ENCODE results near the gene KIAA1958. TPM values are rescaled to one million over a fixed set of nuclear protein-coding genes. Genes with fewer than 3 reads are reported as not detected.
"Not testable (repeated sequence)": the region's sequence is repeated elsewhere in the genome, so short reads cannot be mapped to it uniquely, and the experiment has no call there.

Gene KIAA1958
- total RNA-seq, 1 experiment from 2014 or later, result 18.5 TPM

GRCh38 chr9:112670991-112671625 lies 184.5 kb downstream of the KIAA1958 start:
- H3K4me3 ChIP-seq (replicated peaks in 1 of 2; ENCODE audit: low read depth in 1 of 2, low read length in 2 of 2), result no peak overlapping the region
- no peaks in the 10 kb centered on the region for H4K20me1 ChIP-seq (ENCODE audit: insufficient read depth)
- ChIA-PET RAD21 (ENCODE audit: low non-redundant PET in 1 of 2, low total read pairs in 2 of 2, uncharacterized antibody in 2 of 2, unreplicated experiment in 2 of 2) (no interaction called here), POLR2A (no interaction called here), CTCF (no interaction called here)
- H3K4me1 ChIP-seq (ENCODE audit: control insufficient read depth in 1 of 2, insufficient read depth in 2 of 2, low read length in 2 of 2), result no peaks in the 10 kb centered on the region
- intact Hi-C loops (cut with micrococcal nuclease), result no loop called here
- H3K79me2 ChIP-seq (ENCODE audit: insufficient read depth, low read length), result no peaks in the 10 kb centered on the region
- DNase-seq (ENCODE audit: low read depth, low spot score), result no peak
- H3K36me3 ChIP-seq (ENCODE audit: control insufficient read depth in 1 of 2, insufficient read depth in 2 of 2, low read length in 2 of 2), result no peaks in the 10 kb centered on the region
- no peaks in the 10 kb centered on the region for H3K27me3 ChIP-seq (ENCODE audit: insufficient read depth, low read length)
- ATAC-seq, result no peak
- H3K9me2 ChIP-seq (ENCODE audit: insufficient read depth), result no peaks in the 10 kb centered on the region
- no peak for TF ChIP-seq CEBPB (IDR thresholded peaks at IDR 0.05; ENCODE audit: low read depth)
- TF ChIP-seq, protein P1, sequence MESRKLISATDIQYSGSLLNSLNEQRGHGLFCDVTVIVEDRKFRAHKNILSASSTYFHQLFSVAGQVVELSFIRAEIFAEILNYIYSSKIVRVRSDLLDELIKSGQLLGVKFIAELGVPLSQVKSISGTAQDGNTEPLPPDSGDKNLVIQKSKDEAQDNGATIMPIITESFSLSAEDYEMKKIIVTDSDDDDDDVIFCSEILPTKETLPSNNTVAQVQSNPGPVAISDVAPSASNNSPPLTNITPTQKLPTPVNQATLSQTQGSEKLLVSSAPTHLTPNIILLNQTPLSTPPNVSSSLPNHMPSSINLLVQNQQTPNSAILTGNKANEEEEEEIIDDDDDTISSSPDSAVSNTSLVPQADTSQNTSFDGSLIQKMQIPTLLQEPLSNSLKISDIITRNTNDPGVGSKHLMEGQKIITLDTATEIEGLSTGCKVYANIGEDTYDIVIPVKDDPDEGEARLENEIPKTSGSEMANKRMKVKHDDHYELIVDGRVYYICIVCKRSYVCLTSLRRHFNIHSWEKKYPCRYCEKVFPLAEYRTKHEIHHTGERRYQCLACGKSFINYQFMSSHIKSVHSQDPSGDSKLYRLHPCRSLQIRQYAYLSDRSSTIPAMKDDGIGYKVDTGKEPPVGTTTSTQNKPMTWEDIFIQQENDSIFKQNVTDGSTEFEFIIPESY (IDR thresholded peaks at IDR 0.05; ENCODE audit: extremely low read depth, insufficient replicate concordance, low read length), result no peak
- TF ChIP-seq RAD21 (IDR thresholded peaks at IDR 0.05; ENCODE audit: low read depth), result no peak
- no peak for TF ChIP-seq POLR2A (IDR thresholded peaks at IDR 0.05; ENCODE audit: borderline replicate concordance, extremely low read depth, insufficient read depth, insufficient read length)
- no peak for TF ChIP-seq EZH2 (IDR thresholded peaks at IDR 0.05)
- TF ChIP-seq EGR1 (IDR thresholded peaks at IDR 0.05; ENCODE audit: low read depth), result no peak
- no peak for TF ChIP-seq ZNF274 (IDR thresholded peaks at IDR 0.05; ENCODE audit: low read depth, low read length)
- no peak for TF ChIP-seq MAX (IDR thresholded peaks at IDR 0.05)
- no peak for TF ChIP-seq SP1 (IDR thresholded peaks at IDR 0.05; ENCODE audit: low read depth)
- no peak for TF ChIP-seq YY1 (IDR thresholded peaks at IDR 0.05; ENCODE audit: extremely low read depth, insufficient replicate concordance, low read depth, low read length)
- no peak for TF ChIP-seq ATF3 (IDR thresholded peaks at IDR 0.05)
- H3K9me3 ChIP-seq (ENCODE audit: control insufficient read depth in 1 of 2, insufficient read depth in 1 of 2, low read depth in 1 of 2, low read length in 2 of 2), result no peaks in the 10 kb centered on the region
- BruUV-seq (replicated peaks), result no TSS peak
- H3K4me2 ChIP-seq (ENCODE audit: low read length), result no peak overlapping the region
- no peak overlapping the region for H3K9ac ChIP-seq (ENCODE audit: low read length)
- H3K27ac ChIP-seq (ENCODE audit: low read depth, low read length), result no peak overlapping the region
- no peak overlapping the region for H2AFZ ChIP-seq (ENCODE audit: low read depth, low read length, poor library complexity, severe bottlenecking)

- H3K27me3 ChIP-seq (ENCODE audit: insufficient read depth, low read length); H3K4me3 ChIP-seq (replicated peaks in 1 of 2; ENCODE audit: low read depth in 1 of 2, low read length in 2 of 2); H3K36me3 ChIP-seq (ENCODE audit: control insufficient read depth in 1 of 2, insufficient read depth in 2 of 2, low read length in 2 of 2); DNase-seq (ENCODE audit: low read depth, low spot score); H3K4me2 ChIP-seq (ENCODE audit: low read length); H4K20me1 ChIP-seq (ENCODE audit: insufficient read depth); CTCF ChIA-PET; POLR2A ChIA-PET; H2AFZ ChIP-seq (ENCODE audit: low read depth, low read length, poor library complexity, severe bottlenecking); intact Hi-C loops (cut with micrococcal nuclease); ATAC-seq; RAD21 ChIA-PET (ENCODE audit: low non-redundant PET in 1 of 2, low total read pairs in 2 of 2, uncharacterized antibody in 2 of 2, unreplicated experiment in 2 of 2); H3K79me2 ChIP-seq (ENCODE audit: insufficient read depth, low read length); H3K4me1 ChIP-seq (ENCODE audit: control insufficient read depth in 1 of 2, insufficient read depth in 2 of 2, low read length in 2 of 2); BruUV-seq (replicated peaks); H3K27ac ChIP-seq (ENCODE audit: low read depth, low read length); H3K9me2 ChIP-seq (ENCODE audit: insufficient read depth); H3K9ac ChIP-seq (ENCODE audit: low read length): not testable (repeated sequence)
- peaks cover 0 to 11% of the 10 kb centered on the region in 2 experiments; a peak in 1 of 4 replicates for H3K9me3 ChIP-seq (ENCODE audit: control insufficient read depth in 1 of 2, insufficient read depth in 1 of 2, low read depth in 1 of 2, low read length in 2 of 2)
Measured at GRCh38 chr9:112673221-112673620, 186.6 kb downstream of the KIAA1958 start.

All from HCT116 (cell line).